HepG2 (cell line): Measurements from ENCODE around the gene SAMD14. TPM values are rescaled to one million over a fixed set of nuclear protein-coding genes. Genes with fewer than 3 reads are reported as not detected.

ENCODE experiments used
- ARNTL ChIP-seq: sonication (generic); formaldehyde crosslinking; IDR thresholded peaks from 2 replicates; pipeline ENCODE4 v1.4.0; 2020; ENCODE audit warnings: mild to moderate bottlenecking, missing genetic modification reagents
- KAT2B ChIP-seq: fragments of 150-350 bp; IDR thresholded peaks from 2 replicates; pipeline ENCODE4 v1.6.1; 2014; ENCODE audit warnings: low read depth, low read length, borderline replicate concordance
- MAZ ChIP-seq, 2 experiments: sonication (generic) in 1 of 2; formaldehyde crosslinking in 1 of 2; IDR thresholded peaks; 2 replicates each; pipeline versions ENCODE4 v1.5.0 to v1.6.1; 2012 to 2020; ENCODE audit warnings: low read depth in 2 of 2, mild to moderate bottlenecking in 2 of 2, borderline replicate concordance in 1 of 2, improper control_type of control experiment in 1 of 2, low read length in 1 of 2, missing genetic modification reagents in 1 of 2, moderate library complexity in 1 of 2
- MIER2 ChIP-seq: IDR thresholded peaks from 2 replicates; pipeline ENCODE4 v1.6.1; 2016; ENCODE audit warnings: missing biosample characterization, missing genetic modification reagents
- MLLT10 ChIP-seq: sonication (generic); formaldehyde crosslinking; IDR thresholded peaks from 2 replicates; pipeline ENCODE4 v1.4.0; 2020; ENCODE audit warnings: missing genetic modification reagents
- MYC ChIP-seq: sonication (generic); formaldehyde crosslinking; IDR thresholded peaks from 2 replicates; pipeline ENCODE4 v1.9.0; 2021; ENCODE audit warnings: missing genetic modification reagents, borderline replicate concordance
- NFIC ChIP-seq: IDR thresholded peaks from 2 replicates; pipeline ENCODE4 v1.6.1; 2012; ENCODE audit warnings: mild to moderate bottlenecking, low read length, inconsistent platforms
- PAF1 ChIP-seq: IDR thresholded peaks from 2 replicates; pipeline ENCODE4 v1.6.1; 2016; ENCODE audit warnings: missing genetic modification reagents, missing compliant biosample characterization
- POLR2AphosphoS5 ChIP-seq: IDR thresholded peaks from 2 replicates; pipeline ENCODE4 v1.6.1; 2012; ENCODE audit warnings: low read depth, low read length
- PRDM4 ChIP-seq: sonication (generic); formaldehyde crosslinking; IDR thresholded peaks from 2 replicates; pipeline ENCODE4 v1.9.0; 2021; ENCODE audit warnings: missing genetic modification reagents, borderline replicate concordance
- RBFOX2 ChIP-seq: fragments of 200-400 bp; formaldehyde crosslinking; IDR thresholded peaks from 2 replicates; pipeline ENCODE4 v1.6.1; 2017; ENCODE audit warnings: low read depth, mild to moderate bottlenecking, low read length
- RERE ChIP-seq: IDR thresholded peaks from 2 replicates; pipeline ENCODE4 v1.6.1; 2016; ENCODE audit warnings: low read depth, missing genetic modification reagents, missing compliant biosample characterization
- SMAD9 ChIP-seq: sonication (generic); formaldehyde crosslinking; IDR thresholded peaks from 2 replicates; pipeline ENCODE4 v1.5.1; 2020; ENCODE audit warnings: mild to moderate bottlenecking, missing genetic modification reagents
- SP4 ChIP-seq: sonication (generic); formaldehyde crosslinking; IDR thresholded peaks from 2 replicates; pipeline ENCODE4 v1.8.1; 2023; ENCODE audit warnings: mild to moderate bottlenecking, missing genetic modification reagents
- TP53 ChIP-seq: sonication (generic); formaldehyde crosslinking; conservative IDR thresholded peaks from 2 replicates; pipeline ENCODE4 v1.4.0; 2020; ENCODE audit warnings: missing genetic modification reagents
- ZNF704 ChIP-seq: sonication (generic); formaldehyde crosslinking; IDR thresholded peaks from 2 replicates; pipeline ENCODE4 v1.8.1; 2023; ENCODE audit warnings: mild to moderate bottlenecking, inconsistent platforms, moderate library complexity, missing genetic modification reagents, borderline replicate concordance
- ZNF720 ChIP-seq: sonication (generic); formaldehyde crosslinking; IDR thresholded peaks from 2 replicates; pipeline ENCODE4 v1.4.0; 2020; ENCODE audit warnings: missing genetic modification reagents
- ZNF788 ChIP-seq: sonication (generic); formaldehyde crosslinking; IDR thresholded peaks from 2 replicates; pipeline ENCODE4 v1.5.0; 2020; ENCODE audit warnings: mild to moderate bottlenecking, missing genetic modification reagents, borderline replicate concordance
- polyA plus RNA-seq, 8 experiments: library from polyadenylated mRNA; depleted of rRNA in 3 of 8; stranded (reverse) in 7 of 8; unstranded in 1 of 8; fragments of >200 nt; fragmentation: Illumina TruSeq in 4 of 8; extraction: Trizol in 4 of 8; gene quantifications; 2 replicates each; pipeline versions ENCODE4 v1.2.1 to v1.2.3, GENCODE V29; 2011 to 2016; ENCODE audit warnings: low read depth in 4 of 8, missing spikeins in 1 of 8, mixed read lengths in 1 of 8; ENCODE audit not compliant: insufficient read depth in 1 of 8
- total RNA-seq, 5 experiments: library from RNA; depleted of rRNA; stranded (reverse); fragments of >200 nt; fragmentation: Illumina TruSeq; extraction: Trizol; gene quantifications; 2 replicates each; pipeline ENCODE4 v1.2.3, GENCODE V29; 2016; ENCODE audit warnings: low read depth in 1 of 5
- TF ChIP-seq, protein P1 (sequence below): sonication (generic); formaldehyde crosslinking; IDR thresholded peaks from 2 replicates; pipeline ENCODE4 v1.5.0; 2020; ENCODE audit warnings: mild to moderate bottlenecking, low read depth, missing genetic modification reagents, borderline replicate concordance

The SAMD14 gene
- total and polyA plus RNA-seq, 2 of the 13 experiments (the other 11 are each of a cell fraction or from before 2014, with no cell fraction given) = 0.07 to 0.22 TPM

DNA sequence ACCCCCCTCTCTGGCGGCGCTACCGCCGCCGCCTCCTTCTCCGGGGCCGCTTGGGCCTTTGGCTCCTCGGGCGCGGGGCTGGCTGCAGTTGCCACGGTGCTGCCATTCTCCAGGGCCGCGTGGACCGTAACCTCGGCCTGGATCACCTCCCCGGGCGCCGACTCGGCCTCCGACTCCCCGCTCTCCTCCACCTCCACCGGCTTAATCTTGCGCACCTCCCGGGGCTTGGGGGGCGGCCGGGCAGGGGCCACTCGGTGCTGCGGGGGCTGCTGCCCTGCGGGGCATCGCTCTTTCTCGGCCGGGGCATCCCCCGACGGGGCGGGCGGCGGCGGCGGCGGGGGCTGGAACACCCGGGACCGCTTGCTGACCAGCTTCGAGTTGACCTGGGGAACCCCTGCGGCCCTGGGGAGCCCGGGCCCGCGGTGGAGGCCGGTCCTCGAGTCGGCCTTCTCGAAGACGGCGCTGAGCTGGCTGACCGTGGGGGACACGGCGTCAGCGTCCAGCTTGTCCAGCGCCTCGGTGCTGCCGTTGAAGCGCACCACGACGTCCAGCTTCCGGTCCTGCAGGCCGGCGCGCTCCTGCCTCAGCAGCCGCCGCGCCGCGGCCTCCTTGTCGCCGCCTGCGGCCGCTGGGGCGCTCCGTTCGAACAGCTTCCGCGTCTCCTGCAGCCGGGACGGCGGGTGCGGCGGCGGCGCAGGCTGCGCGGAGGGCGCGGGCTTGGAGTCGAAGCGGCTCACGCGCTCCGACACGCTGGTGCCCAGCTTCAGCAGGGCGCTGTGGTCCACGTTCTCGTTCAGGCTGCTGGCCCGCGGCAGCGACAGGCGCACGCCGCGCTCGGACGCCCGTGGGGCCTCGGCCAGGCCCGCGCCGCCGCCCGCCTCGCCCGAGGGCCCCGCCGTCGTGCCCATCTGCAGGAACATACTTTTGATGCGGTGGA is 19.7 kb upstream of the SAMD14 start (continued):
- TF ChIP-seq RERE (CRISPR knock-in tag) = no peak
- TF ChIP-seq PAF1 (CRISPR knock-in tag) = no peak
- TF ChIP-seq RBFOX2 = peak; percentile 81
- TF ChIP-seq MAZ (IDR thresholded peaks at IDR 0.05; ENCODE audit: borderline replicate concordance, low read depth, low read length) = no peak
- peak; percentile 74; the same call in 1 of the 2 replicates for TF ChIP-seq MAZ (CRISPR knock-in tag; IDR thresholded peaks at IDR 0.05; ENCODE audit: low read depth)
- no peak for TF ChIP-seq KAT2B
- no peak for TF ChIP-seq POLR2AphosphoS5
- TF ChIP-seq, protein P1, sequence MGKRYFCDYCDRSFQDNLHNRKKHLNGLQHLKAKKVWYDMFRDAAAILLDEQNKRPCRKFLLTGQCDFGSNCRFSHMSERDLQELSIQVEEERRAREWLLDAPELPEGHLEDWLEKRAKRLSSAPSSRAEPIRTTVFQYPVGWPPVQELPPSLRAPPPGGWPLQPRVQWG = no peak
- TF ChIP-seq ZNF720 = no peak
- no peak for TF ChIP-seq MLLT10 (CRISPR knock-in tag)
- TF ChIP-seq SMAD9 = no peak
- no peak for TF ChIP-seq ZNF788
- TF ChIP-seq PRDM4 (CRISPR knock-in tag) = no peak
- TF ChIP-seq ARNTL (CRISPR knock-in tag) = no peak
- TF ChIP-seq ZNF704 (CRISPR knock-in tag) = no peak
- peak; percentile 64; the same call in 1 of the 2 replicates for TF ChIP-seq MYC (CRISPR knock-in tag)
- TF ChIP-seq MIER2 = no peak
- TF ChIP-seq TP53 (CRISPR knock-in tag) = no peak
- TF ChIP-seq NFIC = no peak
- 0 out of 2 replicates have a peak, but pooled peaks have one; percentile 19 for TF ChIP-seq SP4 (CRISPR knock-in tag)
